GM18519 (cell line): ENCODE results near the gene LPIN1.
"Not testable (repeated sequence)": the region's sequence is repeated elsewhere in the genome, so short reads cannot be mapped to it uniquely, and the experiment has no call there.

Source experiments
- ATAC-seq: cut with Tn5 transposase; IDR thresholded peaks from one replicate; pipeline ENCODE4 v1.9.1; 2021; ENCODE audit warnings: mild to moderate bottlenecking, moderate library complexity; ENCODE audit not compliant: unreplicated experiment, low FRiP score

Gene LPIN1

DNA sequence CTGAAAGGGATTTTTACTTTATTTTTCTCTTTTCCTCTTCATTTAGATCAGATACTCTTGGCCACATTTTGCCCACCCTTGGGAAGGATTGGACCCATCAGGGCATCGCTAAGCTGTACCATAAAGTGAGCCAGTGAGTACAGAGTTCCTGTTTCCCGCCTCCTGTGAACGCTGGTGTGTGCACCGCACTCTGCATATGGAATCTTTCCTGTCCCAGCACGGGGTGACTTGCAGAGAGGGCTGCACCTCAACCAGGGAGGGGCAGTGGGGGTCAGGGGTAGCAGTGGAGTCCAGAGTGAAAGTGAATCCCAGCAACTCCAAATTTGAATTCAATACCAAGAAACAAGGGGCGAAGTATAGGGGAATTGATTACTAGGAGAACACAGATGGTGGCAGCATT is 58.6 kb downstream of the LPIN1 start:
- no peak for ATAC-seq

DNA sequence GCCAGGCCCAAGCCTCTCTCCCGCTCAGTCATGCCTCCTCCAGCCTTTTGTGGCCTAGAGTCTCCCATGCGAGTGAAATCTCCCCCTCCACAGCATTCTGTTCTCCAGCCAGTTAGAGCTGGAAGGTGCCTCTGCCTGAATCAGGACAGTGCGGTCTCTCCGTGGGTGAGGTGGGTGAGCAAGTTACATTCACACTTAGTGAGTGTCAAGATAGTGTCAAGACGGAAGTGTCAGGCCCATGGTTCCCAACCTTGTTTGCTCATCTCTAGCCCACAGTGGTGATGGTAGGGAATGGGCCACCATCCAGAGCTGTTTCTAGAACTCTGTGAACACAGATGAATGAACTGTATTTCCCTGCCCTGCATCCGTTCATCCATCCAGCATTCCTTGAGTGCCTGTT is 59.5 kb downstream of the LPIN1 start:
- no peak for ATAC-seq

DNA sequence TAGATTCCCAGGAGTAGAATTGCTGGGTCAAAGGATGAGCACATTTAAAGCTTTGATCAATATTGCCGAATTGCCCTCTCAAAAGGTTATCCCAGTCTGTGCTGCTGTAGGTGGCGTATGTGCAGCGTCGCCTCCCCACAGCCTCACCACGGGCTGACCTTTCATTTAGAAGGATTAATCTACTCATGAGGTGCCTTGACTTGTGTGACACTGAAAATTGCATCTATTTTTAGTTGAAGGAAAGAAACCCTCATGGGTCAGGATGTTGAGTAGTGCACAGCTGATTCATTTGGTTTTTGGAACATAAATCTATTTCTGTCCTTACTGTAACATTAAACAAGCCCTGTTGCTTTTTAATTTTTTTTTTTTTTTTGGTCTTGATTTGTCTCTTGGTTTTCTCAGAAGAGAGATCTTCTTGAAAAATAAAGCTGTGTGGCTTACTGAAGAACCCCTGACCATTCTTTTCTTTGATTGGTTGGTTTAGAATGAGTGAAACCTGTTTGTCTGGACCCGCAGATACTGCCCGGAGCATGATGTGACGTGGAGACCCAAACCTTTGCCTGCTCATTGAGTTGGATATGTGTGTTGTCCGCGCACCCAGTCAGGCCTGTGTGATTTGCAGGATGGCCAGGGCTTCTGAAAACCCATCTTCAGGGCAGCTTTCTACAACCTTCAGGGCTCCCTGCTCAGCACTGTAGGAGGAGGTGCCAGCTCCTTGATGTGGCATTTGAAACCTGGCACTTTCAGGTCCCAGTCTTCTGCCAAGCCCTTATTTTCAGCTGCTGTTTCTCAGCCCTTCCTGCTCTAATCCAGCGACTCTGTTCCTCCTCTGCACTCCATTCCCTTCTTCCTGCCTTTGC is 61.0 kb downstream of the LPIN1 start:
- ATAC-seq, result no peak

DNA sequence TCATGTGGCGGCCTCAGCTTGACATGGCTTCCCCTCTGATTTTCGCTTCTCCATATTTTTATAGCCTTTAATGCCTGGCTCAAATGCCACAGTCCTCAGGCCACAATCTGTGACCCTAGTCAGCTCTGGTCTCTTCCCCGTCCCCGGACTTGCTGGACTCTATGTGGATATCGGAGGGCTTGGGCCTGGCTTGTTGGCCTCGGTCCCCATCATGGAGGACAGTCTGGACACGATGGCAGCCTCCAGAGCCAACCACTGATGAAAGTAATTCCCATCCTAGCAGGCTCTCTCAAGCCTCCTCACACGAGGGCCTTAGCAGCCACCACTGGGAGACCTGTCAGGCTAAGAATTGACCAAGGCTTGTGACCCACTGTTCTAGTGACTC is 61.6 kb downstream of the LPIN1 start:
- no peak for ATAC-seq

DNA sequence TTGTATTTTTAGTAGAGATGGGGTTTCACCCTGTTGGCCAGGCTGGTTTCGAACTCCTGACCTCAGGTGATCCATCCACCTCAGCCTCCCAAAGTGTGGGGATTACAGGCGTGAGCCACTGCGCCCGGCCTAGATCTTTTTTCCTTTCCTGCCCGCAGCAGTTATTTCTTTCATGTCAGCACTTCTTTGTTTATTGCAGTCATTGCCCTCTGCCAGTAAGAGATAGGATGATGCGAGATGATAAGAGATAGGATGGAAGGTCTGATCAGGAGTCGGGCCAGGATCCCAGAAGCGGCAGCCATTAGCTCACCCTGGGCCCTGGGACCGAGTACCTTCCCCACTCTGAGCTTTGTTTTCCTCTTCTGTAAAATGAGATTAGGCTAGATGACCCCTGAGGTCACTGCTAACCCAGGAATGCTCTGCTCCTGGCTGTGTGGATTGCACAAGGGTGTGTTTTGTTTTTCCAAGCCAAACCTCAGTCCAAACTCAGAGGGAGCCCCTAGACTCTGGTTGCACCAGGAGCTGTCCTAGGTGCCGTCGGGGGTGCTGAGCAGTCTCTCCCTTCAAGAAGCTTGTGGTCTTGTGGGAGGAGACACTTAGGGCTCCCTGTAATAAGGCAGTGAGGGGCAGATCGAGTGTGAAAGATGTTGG is 63.3 kb downstream of the LPIN1 start:
- no peak for ATAC-seq

DNA sequence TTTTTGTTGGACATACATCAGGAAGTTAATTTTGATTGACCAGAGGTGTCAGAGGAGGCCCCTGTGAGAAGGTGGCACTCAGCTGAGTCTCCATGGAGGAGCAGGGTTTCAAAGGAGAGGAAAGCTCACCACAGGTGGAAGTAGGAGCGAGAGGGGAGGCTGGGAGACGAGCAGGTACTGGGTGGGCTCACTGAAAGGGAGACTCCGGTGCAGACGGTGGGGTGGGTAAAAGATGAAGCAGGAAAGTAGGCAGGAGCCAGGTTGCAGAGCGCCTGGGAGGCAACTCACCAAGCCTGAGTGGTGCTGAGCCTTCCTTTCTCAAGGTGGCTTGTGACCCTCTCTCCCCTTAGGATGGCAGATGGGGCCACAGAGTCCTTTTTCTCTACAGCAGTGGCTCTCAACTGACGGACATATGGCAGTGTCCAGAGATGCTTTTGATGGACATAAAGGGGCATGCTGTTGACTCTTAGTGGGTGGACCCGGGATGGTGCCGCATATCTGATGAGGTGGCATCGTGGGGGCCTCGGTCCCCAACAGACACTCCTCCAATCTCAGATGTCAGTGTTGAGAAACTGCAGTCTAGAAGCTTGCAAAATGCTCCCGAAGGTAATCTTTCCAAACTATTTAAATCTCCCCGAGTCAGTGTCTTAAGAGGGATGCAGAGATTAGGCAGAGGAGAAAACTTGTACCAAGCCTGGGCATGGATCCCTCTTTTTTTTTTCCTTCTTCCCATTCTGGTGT is 64.0 kb downstream of the LPIN1 start:
- no peak for ATAC-seq

DNA sequence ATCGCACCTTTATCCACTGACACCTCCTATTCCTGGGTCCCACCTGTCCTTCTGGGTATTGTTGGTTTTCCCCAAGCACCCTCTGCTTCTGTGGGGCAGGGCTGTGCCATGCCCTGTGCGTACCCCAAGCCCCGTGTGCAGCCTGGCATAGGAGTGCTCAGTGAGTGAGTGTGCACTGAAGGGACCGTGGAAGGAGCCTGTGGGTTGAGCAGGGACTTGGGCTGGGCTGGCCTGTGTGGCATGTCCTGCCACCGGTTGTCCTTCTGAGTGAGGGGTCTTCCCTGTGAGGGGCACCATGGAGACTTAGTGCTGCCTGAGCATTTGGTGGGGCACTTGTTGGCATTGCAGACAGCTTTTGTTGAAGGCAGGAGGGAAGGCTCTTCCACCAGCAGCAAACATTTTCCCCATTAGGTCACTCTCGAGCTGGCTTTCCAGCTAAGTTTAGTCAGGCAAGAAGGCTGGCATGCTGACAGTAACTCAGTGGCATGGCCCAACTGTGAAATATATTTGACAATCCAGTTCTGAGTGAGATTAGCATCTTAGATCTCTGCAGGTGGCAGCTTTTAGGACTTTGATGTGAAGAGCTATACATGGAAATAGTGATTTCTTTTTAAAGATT is 64.7 kb downstream of the LPIN1 start:
- no peak for ATAC-seq

DNA sequence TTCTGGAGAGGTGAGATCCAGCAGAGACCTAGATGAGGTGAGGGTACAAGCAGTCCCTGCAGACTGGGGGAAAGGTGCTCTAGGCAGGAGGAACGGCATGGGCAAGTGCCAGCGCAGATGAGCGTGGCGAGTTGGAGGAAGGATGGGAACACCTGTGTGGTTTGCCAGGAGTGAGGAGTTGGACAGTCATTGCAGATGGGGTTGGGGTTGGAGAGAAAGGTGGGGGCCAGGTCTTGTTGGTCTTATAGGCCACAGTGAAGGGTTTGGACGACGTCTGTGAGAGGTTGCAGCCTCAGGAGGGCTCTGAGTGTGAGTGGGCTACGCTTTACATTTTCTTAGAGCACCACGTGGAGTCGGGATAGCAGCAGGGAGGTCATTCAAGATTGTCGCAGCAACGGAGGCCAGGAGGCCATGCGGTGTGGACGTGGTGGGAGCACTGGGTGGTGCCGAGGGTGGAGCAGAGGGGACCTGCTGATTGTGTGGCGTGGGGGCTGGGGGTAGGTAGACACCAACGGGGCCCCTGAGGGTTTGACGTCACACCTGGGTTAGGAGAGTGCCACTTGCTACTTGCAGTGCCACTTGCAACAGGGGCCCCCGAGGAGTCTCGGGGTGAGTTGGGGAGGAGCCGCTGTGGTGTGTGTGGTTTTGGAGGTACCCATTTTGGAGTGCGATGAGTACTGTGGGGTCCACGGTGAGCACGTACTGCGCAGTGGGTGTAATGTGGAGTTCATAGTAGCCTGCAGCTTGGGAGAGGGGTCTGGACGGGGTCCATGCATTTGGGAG is 66.2 kb downstream of the LPIN1 start:
- no peak for ATAC-seq

DNA sequence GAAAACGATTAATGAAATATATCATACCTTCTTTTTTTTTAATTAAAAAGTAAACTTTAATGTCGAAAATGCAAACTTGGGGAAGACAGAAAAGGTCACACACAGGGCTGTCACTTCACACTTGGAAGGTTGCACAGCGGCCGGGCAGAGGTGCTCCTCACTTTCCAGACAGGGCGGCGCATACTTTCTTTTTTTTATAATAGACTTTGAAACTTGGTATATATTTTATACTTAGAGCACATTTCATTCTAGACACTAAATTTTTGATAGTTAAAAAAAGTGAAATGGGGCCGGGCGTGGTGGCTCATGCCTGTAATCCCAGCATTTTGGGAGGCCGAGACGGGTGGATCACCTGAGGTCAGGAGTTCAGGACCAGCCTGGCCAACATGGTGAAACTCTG is 66.9 kb downstream of the LPIN1 start:
- ATAC-seq, result not testable (repeated sequence)

DNA sequence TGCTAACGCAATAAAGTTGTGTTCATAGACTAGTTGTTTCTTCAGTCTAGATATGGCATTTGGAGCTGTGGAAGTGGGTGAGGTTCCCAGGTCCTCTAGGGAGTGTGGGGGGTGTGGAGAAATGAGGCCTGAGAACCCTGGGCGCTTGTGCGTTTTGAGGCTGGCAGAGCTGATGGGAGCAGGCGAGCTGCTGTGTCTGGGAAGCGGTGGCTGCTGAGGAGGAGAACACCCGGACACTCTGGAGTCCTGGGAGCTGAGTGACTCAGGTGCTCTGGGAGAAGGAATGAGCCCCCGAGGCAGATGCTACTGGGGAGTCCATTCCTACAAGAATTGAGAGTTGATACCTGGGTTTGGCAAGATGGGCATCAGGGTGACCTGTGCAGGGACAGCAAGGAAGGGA is 67.5 kb downstream of the LPIN1 start:
- ATAC-seq, result no peak

DNA sequence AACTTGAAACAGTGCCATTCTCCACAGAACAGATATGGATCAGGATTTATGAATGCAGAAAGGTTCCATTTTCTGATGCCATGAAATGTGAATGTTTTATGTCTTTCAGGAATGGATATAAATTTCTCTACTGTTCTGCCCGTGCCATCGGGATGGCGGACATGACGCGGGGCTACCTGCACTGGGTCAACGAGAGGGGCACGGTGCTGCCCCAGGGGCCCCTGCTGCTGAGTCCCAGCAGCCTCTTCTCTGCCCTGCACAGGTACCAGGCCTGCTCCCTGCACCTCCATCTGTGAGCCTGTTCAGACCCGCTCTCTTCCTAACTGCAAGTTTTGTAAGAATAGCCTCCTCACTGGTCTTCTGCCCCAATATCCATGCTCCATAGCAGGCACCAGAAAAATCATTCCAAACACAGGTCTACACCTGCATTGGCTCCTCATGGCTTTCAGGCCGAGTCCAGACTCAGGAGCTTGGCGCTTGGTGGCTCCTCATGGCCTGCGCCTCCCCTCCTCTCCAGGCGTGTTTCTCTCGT is 68.6 kb downstream of the LPIN1 start:
- no peak for ATAC-seq

DNA sequence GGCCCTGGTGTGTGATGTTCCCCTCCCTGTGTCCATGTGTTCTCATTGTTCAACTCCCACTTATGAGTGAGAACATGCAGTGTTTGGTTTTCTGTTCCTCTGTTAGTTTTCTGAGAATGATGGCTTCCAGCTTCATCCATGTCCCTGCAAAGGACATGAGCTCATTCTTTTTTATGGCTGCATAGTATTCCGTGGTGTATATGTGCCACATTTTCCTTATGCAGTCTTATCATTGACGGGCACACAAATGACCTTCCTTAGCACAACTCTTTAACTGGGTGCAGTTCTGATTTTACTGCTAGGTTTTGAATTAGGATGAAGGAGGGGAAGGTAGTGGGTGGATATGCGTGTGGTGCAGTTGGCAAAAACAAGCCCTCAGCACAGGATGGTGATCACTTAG is 70.5 kb downstream of the LPIN1 start:
- not testable (repeated sequence) for ATAC-seq

DNA sequence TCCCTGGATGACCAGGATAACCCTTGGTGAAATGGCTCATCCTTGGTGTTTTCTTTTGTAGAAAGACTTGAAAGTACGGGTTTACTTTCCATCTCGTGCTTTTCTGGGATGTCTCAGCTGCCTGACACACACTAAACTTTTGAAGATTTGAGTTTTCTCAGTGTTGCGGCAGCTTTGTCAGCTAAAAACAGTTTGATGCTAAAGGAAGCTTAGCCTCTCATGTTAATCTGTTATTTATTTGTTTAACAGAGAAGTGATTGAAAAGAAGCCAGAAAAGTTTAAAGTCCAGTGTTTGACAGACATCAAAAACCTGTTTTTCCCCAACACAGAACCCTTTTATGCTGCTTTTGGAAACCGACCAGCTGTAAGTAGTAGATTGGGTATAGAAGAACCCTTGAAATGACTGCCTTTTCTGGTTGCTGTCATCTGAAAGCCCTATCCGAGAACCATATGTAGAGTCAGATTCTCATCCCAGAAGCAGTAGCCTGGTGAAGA is 72.8 kb downstream of the LPIN1 start:
- ATAC-seq, result no peak

DNA sequence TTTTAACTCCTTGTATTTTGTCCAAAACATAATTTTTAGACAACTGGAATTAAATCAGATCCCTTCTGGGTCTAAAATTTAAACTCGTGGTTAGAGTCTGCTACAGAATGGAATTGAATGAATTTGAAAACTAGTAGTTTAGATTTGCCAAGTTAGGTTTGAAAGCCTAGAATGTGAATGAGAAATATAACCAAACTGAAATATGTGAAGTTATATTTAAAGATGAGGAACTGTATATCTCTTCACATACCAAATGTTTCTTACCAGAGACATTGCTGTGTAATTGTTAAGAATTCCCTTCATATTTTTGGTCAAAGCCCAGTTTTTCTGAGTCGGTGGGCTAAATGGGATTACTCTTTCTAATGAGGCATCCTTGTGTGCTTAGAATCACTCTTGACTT is 74.2 kb downstream of the LPIN1 start:
- ATAC-seq, result no peak

DNA sequence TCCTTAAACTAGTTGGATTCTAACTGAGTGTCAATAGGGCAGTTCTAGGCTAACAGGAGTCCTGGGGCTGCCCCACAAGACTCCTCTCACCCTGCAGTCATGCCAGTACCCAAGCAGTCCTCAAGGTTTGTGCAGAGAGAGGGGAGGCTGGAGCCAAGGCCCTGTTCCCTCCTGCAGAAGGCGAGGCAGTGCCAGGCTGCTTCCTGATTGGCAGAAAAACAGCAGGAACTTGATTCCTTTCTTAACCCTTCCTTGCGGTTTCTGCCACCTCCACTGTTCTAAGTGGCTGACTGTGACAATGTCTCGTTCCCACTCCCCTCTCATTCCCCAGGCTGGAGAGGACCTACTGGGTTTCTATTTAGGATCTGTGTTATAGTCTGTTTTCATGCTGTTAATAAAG is 75.3 kb downstream of the LPIN1 start:
- ATAC-seq, result no peak

DNA sequence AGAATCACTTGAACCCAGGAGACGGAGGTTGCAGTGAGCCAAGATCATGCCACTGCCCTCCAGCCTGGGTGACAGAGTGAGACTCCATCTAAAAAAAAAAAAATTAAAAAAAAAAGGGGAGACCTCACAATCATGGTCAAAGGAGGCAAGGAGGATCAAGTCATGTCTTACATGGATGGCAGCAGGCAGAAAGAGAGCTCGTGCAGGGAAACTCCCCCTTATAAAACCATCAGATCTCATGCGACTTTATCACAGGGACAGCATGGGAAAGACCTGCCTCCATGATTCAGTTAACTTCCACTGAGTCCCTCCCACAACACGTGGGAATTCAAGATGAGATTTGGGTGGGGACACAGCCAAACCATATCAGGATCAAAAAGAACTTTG is 75.9 kb downstream of the LPIN1 start:
- not testable (repeated sequence) for ATAC-seq

DNA sequence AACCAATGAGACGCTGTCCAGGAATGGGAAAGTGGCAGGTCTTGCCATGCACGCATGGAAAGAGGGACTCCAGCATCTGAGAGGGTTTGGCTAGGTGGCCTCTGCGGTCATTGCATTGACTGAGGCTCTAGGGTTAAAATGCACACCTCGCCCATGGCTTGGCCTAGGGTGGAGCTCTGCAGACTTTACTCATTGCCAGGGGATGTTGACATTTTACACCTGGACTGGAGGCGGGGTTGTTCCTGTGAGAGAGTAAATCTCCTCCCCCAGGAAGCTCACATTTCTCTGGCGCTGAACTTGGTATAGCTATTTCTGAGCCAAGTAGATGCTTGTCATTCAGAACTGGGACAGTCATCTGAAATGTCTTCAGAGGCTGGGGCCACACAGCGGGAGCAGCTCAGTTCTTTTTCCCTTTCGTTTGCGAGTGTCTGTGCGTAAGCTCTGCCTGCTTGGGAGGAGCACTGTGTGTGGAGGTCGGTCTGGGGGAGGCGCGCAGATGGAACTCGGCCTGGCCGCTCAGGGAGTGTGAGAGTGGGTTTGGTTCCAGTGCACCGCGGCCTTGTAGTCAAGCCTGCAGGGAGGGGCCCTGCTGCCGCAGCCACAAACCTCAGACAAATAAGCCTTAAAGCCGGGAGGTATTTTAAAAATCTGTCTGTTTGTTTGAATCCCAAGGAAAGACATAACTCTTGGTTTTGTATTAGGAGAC is 76.5 kb downstream of the LPIN1 start:
- ATAC-seq, result no peak

DNA sequence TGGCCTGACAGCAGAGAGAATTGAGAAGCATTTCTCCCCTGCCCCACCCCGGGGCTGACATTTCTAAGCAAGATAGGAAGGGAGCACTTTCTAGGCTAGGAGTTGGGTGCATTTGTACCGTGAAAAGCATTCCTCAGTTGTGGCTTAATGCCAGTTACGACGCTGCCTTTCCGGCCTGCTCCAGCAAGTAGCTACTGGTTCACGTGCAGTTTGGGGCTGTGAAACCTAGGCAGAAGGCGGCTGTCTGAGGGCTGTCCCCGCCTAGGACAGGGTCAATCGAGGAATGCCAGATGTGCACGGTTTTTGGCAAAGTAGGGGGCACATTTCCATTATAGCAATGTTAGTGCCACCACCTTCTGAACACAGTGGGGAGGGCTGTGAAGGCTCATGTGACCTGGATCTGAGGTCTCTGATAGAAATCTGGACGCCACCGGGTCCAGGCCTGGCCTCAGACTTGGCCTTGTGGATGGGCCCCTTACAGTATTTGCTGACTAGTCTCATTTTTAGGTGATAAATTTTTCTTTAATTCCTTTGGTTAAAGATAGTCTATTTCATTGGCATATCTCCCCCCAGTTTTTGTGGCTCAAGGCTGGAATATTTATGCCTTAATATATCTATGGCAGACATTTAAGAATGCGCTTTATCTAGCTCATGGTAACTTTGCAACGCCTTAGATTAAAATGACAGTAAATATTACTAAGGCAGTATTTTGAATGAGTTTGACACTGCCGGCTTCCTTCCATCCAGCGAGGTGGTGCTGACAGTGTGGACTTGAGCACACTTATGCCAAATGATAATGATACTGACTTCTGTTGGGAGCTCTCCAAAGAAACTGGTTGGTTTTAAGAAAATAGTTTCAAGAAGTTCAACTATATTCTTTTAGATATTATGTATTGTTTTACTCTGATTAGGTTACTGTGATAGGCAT is 78.7 kb downstream of the LPIN1 start:
- no peak for ATAC-seq
